ENCODE results near the gene IL27RA.

DNA sequence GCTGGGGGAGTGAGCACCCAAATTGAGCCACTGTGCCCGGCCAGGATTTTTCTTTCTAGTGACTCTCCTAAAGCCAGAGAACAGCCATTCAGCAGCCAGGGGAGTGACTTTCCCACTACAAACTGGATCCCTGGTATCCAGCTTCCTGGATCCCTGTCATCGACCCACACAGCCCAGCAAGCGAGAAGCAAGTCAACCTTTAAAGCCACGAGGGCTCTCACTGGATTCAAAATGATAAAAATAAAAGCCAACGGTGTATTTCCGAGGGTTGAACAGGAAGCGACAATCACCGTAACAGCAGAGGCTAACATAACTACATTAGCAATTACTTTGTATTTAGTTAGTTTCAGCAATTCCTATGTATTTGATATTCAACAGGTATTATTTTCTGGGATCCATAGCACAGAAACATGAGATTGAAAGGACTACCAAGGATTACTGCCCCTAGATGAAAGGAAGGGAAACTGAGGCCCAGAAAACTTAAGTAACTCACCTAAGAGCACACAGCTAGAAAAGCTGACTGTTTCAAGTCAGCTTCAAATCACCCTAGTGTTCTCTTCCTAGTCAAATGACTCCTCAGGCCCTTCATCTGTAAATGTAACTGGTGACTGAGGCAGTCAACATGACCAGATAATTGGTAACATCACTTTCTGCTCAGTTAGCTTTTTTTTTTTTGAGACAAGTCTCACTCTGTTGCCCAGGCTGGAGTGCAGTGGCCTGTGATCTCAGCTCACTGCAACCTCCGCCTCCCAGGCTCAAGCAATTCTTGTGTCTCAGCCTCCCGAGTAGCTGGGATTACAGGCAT lies 28.1 kb upstream of the IL27RA start:
- TF ChIP-seq ARNT (IDR thresholded peaks at IDR 0.05) (no peak), ELF4 (IDR thresholded peaks at IDR 0.05) (no peak), FOXK2 (IDR thresholded peaks at IDR 0.05) (no peak)
- TF ChIP-seq, protein P1, sequence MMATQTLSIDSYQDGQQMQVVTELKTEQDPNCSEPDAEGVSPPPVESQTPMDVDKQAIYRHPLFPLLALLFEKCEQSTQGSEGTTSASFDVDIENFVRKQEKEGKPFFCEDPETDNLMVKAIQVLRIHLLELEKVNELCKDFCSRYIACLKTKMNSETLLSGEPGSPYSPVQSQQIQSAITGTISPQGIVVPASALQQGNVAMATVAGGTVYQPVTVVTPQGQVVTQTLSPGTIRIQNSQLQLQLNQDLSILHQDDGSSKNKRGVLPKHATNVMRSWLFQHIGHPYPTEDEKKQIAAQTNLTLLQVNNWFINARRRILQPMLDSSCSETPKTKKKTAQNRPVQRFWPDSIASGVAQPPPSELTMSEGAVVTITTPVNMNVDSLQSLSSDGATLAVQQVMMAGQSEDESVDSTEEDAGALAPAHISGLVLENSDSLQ (IDR thresholded peaks at IDR 0.05): no peak
